Naive thymus-derived CD4-positive, alpha-beta T cell (primary cell): Measurements from ENCODE around the gene PIM1. TPM values are rescaled to one million over a fixed set of nuclear protein-coding genes. Genes with fewer than 3 reads are reported as not detected.

Experiments used
- ATAC-seq: fragments of 150-1000 bp; cut with Tn5 transposase; 2 replicates; pipeline ENCODE4 v1.10.0; 2021; ENCODE audit warnings: mild to moderate bottlenecking, moderate library complexity
- CTCF ChIA-PET: fragments of 350-600 bp; sonication (Branson Sonifier 250); formaldehyde crosslinking; loops from one replicate; lab custom pipeline; 2021; ENCODE audit warnings: antibody characterized with exemption; lab: Charles Lee
- POLR2A ChIA-PET: fragments of 350-600 bp; sonication (Branson Sonifier 250); formaldehyde crosslinking; loops from one replicate; lab custom pipeline; 2021; ENCODE audit warnings: antibody characterized with exemption, inconsistent platforms; lab: Charles Lee
- DNase-seq, 9 donors: peaks; one replicate each; pipeline versions ENCODE4 v3.0.0 to v3.0.0-alpha.2; 2020 to 2022; ENCODE audit warnings: mixed read lengths in 1 of 9
- H3K27ac ChIP-seq: one replicate; pipeline ENCODE4 v1.7.0; 2013; ENCODE audit warnings: mild to moderate bottlenecking, low read depth, low read length, moderate library complexity
- H3K27me3 ChIP-seq, 2 donors: one replicate each; pipeline ENCODE4 v1.7.0; 2013; ENCODE audit warnings: low read length in 2 of 2, mild to moderate bottlenecking in 2 of 2, moderate library complexity in 2 of 2; ENCODE audit not compliant: control insufficient read depth in 2 of 2, insufficient read depth in 2 of 2
- H3K36me3 ChIP-seq, 3 experiments: 1 replicate in 2 of 3; 2 replicates in 1 of 3; pipeline ENCODE4 v1.7.0; 2013; ENCODE audit warnings: low read length in 3 of 3, mild to moderate bottlenecking in 3 of 3, moderate library complexity in 1 of 3; ENCODE audit not compliant: insufficient read depth in 3 of 3, control insufficient read depth in 2 of 3
- H3K4me1 ChIP-seq, 2 donors: one replicate each; pipeline ENCODE4 v1.7.0; 2013; ENCODE audit warnings: low read length in 2 of 2, mild to moderate bottlenecking in 2 of 2, moderate library complexity in 1 of 2; ENCODE audit not compliant: control insufficient read depth in 2 of 2, insufficient read depth in 2 of 2
- H3K4me3 ChIP-seq: 2 replicates; pipeline ENCODE4 v1.7.0; 2013; ENCODE audit warnings: mild to moderate bottlenecking, low read length
- H3K9me3 ChIP-seq, 3 experiments: 1 replicate in 2 of 3; 2 replicates in 1 of 3; pipeline ENCODE4 v1.7.0; 2013; ENCODE audit warnings: low read length in 3 of 3; ENCODE audit not compliant: control insufficient read depth in 2 of 3
- H3K27ac Mint-ChIP-seq, 9 donors: one replicate each; pipeline ENCODE4 v1.8.0; 2020 to 2022; ENCODE audit warnings: mixed read lengths in 9 of 9, mild to moderate bottlenecking in 8 of 9, moderate library complexity in 5 of 9, inconsistent platforms in 2 of 9
- H3K27me3 Mint-ChIP-seq, 5 donors: one replicate each; pipeline ENCODE4 v1.8.0; 2021 to 2022; ENCODE audit warnings: mixed read lengths in 5 of 5, mild to moderate bottlenecking in 1 of 5
- H3K36me3 Mint-ChIP-seq, 5 donors: one replicate each; pipeline ENCODE4 v1.8.0; 2020 to 2022; ENCODE audit warnings: mixed read lengths in 5 of 5, mild to moderate bottlenecking in 3 of 5, inconsistent platforms in 1 of 5
- H3K4me1 Mint-ChIP-seq, 7 donors: one replicate each; pipeline ENCODE4 v1.8.0; 2020 to 2022; ENCODE audit warnings: mixed read lengths in 7 of 7, mild to moderate bottlenecking in 3 of 7, inconsistent platforms in 1 of 7
- H3K4me3 Mint-ChIP-seq, 10 donors: one replicate each; pipeline ENCODE4 v1.8.0; 2020 to 2022; ENCODE audit warnings: mild to moderate bottlenecking in 10 of 10, mixed read lengths in 10 of 10, moderate library complexity in 6 of 10, inconsistent platforms in 2 of 10
- H3K9me3 Mint-ChIP-seq, 11 donors: one replicate each; pipeline ENCODE4 v1.8.0; 2020 to 2022; ENCODE audit warnings: mixed read lengths in 11 of 11, mild to moderate bottlenecking in 4 of 11, inconsistent platforms in 1 of 11, moderate library complexity in 1 of 11
- intact Hi-C, 2 donors: fragments of 100-400 bp; cut with micrococcal nuclease; formaldehyde crosslinking; loops; one replicate each; pipeline ENCODE4 v1.15.1; 2023
- polyA plus RNA-seq, 2 donors: library from polyadenylated mRNA; unstranded; fragments of 300-500 nt; fragmentation: Illumina TruSeq; gene quantifications; one replicate each; pipeline ENCODE4 v1.2.3, GENCODE V29; 2021
- total RNA-seq, 6 experiments: library from RNA in 5 of 6; stranded (reverse) in 5 of 6; gene quantifications; 1 replicate in 5 of 6; 2 replicates in 1 of 6; pipeline ENCODE4 v1.2.3 and lab custom pipeline; 2021 to 2026

The PIM1 gene
- total and polyA plus RNA-seq, 7 experiments from 2014 or later, result 100 to 550 (median 244) TPM

DNA sequence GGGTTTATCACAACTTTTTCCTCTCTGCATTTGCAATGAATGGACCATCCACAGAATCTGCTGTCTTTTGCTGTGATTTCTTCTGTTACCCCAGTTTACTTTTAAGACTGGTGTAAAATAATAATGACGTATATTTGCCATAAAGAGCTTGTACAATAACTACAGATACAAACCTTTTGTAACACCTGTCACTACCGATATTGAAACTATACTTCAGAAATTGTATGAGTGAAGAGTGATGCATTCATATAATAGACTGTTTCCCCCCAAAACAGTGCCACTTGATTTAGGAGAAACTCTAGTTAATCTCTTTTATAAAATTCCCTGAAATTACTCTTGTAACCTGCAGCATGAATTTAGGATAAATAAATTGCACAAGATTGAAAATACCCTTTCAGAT is 26.4 kb upstream of the PIM1 start:
- intact Hi-C loops, result no loop called here
- H3K9me3 ChIP-seq, result no peaks in the 10 kb centered on the region
- no peaks in the 10 kb centered on the region for H3K27me3 Mint-ChIP-seq
- ATAC-seq (no peak), DNase-seq (no peak)
- H3K4me3 Mint-ChIP-seq, result no peak overlapping the region
- H3K27me3 ChIP-seq, result no peaks in the 10 kb centered on the region
- H3K4me3 ChIP-seq, result no peak overlapping the region
- H3K4me1 ChIP-seq, result no peaks in the 10 kb centered on the region
- POLR2A ChIA-PET, result no interaction called here
- H3K36me3 Mint-ChIP-seq, result no peaks in the 10 kb centered on the region
- no peak overlapping the region for H3K27ac ChIP-seq
- no peaks in the 10 kb centered on the region for H3K9me3 Mint-ChIP-seq
- H3K27ac Mint-ChIP-seq, result peak overlapping the region in 1 of 9 donors; percentile 54
- CTCF ChIA-PET, result interaction anchor here (0.7 kb wide), 1 partner anchor 95 kb away, joined by 3 read pairs; no protein-coding TSS in a partner anchor
- H3K4me1 Mint-ChIP-seq, result peaks cover 0 to 17% (median 6%) of the 10 kb centered on the region in 7 donors
- no peaks in the 10 kb centered on the region for H3K36me3 ChIP-seq

DNA sequence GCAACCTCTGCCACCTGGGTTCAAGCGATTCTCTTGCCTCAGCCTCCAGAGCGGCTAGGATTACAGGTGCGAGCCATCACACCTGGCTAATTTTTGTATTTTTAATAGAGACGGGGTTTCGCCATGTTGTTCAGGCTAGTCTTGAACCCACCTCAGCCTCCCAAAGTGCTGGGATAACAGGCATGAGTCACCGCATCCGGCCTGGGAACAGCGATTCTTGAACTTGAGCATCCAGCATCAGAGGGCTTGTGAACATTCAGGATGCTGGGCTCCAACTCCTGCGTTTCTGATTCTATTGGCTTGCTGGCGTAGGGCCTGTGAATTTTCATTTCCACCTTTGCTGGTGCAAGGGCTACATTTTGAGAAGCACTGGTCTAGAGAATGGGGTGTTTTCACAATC is 24.5 kb upstream of the PIM1 start:
- peaks cover 0 to 3% (median 0%) of the 10 kb centered on the region in 5 donors for H3K27me3 Mint-ChIP-seq
- no peak overlapping the region for H3K4me3 ChIP-seq
- H3K36me3 ChIP-seq, result no peaks in the 10 kb centered on the region
- intact Hi-C loops, result no loop called here
- H3K4me3 Mint-ChIP-seq, result no peak overlapping the region
- H3K36me3 Mint-ChIP-seq, result no peaks in the 10 kb centered on the region
- POLR2A ChIA-PET, result interaction anchor here (0.7 kb wide), 1 partner anchor 69 kb away, joined by 4 read pairs; no protein-coding TSS in a partner anchor
- peak overlapping the region in 1 of 9 donors; percentile 8 for H3K27ac Mint-ChIP-seq
- DNase-seq, result no peak
- H3K4me1 ChIP-seq, result no peaks in the 10 kb centered on the region
- CTCF ChIA-PET, result no interaction called here
- no peaks in the 10 kb centered on the region for H3K9me3 Mint-ChIP-seq
- no peaks in the 10 kb centered on the region for H3K9me3 ChIP-seq
- no peaks in the 10 kb centered on the region for H3K27me3 ChIP-seq
- H3K4me1 Mint-ChIP-seq, result peaks cover 0 to 23% (median 9%) of the 10 kb centered on the region in 7 donors
- no peak overlapping the region for H3K27ac ChIP-seq
- no peak for ATAC-seq

DNA sequence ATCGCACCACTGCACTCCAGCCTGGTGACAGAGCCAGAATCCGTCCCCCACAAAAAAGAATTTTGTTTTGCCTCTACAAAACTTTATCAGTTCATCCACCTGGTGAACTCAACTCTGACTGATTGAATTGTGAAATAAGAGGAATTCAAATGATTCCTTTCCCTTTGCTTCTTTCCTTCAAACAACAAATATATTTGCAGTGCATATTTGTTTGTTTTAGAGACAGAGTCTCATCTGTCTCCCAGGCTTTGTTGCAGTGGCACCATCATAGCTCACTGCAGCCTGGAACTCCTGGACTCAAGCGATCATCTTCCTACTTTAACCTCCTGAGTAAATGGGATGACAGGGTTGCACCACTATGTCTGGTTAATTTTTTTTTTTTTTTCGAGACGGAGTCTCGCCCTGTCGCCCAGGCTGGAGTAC is 23.2 kb upstream of the PIM1 start:
- Mint-ChIP-seq H3K4me1 (peaks cover 0 to 20% (median 3%) of the 10 kb centered on the region in 7 donors), H3K4me3 (no peak overlapping the region), H3K27ac (no peak overlapping the region), H3K27me3 (peaks cover 0 to 3% (median 0%) of the 10 kb centered on the region in 5 donors), H3K9me3 (peaks cover 0 to 1% (median 0%) of the 10 kb centered on the region in 11 donors), H3K36me3 (no peaks in the 10 kb centered on the region)
- POLR2A ChIA-PET, result no interaction called here
- CTCF ChIA-PET, result no interaction called here
- H3K9me3 ChIP-seq, result no peaks in the 10 kb centered on the region
- H3K27ac ChIP-seq, result no peak overlapping the region
- no peaks in the 10 kb centered on the region for H3K27me3 ChIP-seq
- intact Hi-C loops, result no loop called here
- H3K4me1 ChIP-seq, result no peaks in the 10 kb centered on the region
- H3K4me3 ChIP-seq, result no peak overlapping the region
- no peak for ATAC-seq
- DNase-seq, result no peak
- H3K36me3 ChIP-seq, result no peaks in the 10 kb centered on the region

DNA sequence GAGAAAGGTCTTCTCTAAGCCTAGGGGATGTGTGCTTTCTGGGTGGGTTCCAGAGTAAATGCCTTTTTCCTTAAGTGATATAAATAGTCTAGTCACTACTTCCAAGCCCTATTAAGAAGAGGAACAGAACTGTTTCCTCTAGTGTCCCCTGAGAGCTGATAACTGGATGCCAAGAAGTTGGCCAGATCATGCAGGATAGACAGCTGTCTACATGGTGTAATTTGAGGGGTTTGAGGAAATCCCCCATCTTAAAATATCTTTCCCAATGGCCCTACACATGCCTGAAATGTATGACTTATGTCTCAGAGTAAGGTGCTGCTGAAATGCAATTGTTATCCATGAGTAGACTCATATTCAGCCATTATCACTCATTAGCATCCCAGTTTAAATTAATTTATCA is 20.2 kb upstream of the PIM1 start:
- H3K27me3 Mint-ChIP-seq, result peaks cover 0 to 3% (median 0%) of the 10 kb centered on the region in 5 donors
- H3K27ac Mint-ChIP-seq, result peak overlapping the region in 2 of 9 donors; percentile 16 to 33
- no peaks in the 10 kb centered on the region for H3K9me3 ChIP-seq
- H3K4me1 ChIP-seq, result no peaks in the 10 kb centered on the region
- H3K4me3 ChIP-seq, result no peak overlapping the region
- CTCF ChIA-PET, result no interaction called here
- no peaks in the 10 kb centered on the region for H3K36me3 Mint-ChIP-seq
- DNase-seq, result no peak
- H3K4me1 Mint-ChIP-seq, result peaks cover 0 to 10% (median 0%) of the 10 kb centered on the region in 7 donors
- intact Hi-C loops, result no loop called here
- peaks cover 0 to 1% (median 0%) of the 10 kb centered on the region in 11 donors for H3K9me3 Mint-ChIP-seq
- no peaks in the 10 kb centered on the region for H3K27me3 ChIP-seq
- H3K4me3 Mint-ChIP-seq, result no peak overlapping the region
- POLR2A ChIA-PET, result no interaction called here
- no peak for ATAC-seq
- H3K36me3 ChIP-seq, result no peaks in the 10 kb centered on the region
- no peak overlapping the region for H3K27ac ChIP-seq

DNA sequence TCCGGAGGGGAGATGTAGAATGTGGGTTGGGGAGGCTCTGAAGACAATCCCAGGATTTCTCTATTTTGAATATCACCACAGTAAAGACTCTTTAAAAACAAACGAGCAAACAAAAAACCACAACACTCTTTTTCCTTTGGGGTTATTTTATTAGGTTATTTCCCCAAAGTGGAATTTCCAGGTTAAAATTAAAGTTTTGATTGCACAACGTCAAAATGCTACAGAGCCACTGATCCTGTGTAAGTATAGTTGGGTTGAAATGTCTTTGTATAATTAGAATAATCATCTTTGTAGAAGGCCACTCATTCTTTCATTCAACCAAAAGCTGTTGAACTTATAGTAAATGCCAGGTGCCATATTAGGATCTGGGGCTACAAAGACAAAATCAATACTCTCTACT is 19.6 kb upstream of the PIM1 start:
- POLR2A ChIA-PET, result interaction anchor here (0.8 kb wide), 1 partner anchor 10 kb away, joined by 6 read pairs; no protein-coding TSS in a partner anchor
- no peaks in the 10 kb centered on the region for H3K36me3 Mint-ChIP-seq

DNA sequence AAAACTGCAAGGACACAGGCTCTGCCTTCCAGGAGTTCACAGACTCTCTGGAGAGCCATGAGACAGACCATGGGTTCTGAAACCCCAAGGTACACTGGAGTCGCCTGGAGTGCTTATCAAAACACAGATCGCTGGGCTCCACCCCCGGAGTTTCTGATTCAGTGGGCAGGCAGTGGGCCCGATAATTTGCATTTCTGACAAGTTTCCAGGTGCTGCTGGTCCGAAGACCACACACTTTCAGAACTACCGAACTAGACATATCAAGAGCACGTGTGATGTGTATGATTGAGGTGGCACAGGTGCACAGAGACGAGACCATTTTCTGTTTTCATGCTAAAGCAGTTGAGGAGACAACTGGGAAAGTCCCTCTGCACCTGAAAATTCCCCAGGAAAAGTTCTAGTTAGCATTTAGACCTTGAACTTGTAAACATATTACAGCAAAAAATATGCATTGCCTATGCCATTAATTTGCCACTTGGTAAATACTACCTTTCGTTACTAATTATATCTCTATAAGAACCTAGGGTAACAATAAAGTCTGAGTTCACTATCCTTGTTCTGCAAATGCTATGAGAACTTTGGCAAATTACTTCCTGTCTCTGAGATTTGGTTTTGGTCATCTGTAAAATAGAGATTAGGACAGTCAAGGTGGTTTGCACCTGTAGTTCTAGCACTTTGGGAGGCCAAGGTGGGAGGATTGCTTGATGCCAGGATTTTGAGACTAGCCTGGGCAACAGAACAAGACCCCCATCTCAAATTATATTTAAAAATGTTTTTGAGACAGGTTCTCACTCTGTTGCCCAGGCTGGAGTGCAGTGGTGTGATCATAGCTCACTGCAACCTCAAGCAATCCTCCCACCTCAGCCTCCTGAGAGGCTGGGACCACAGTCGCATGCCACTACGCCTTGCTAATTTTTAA is 14.3 kb upstream of the PIM1 start:
- peaks cover 0 to 24% (median 15%) of the 10 kb centered on the region in 7 donors for H3K4me1 Mint-ChIP-seq
- no peaks in the 10 kb centered on the region for H3K36me3 ChIP-seq
- no peaks in the 10 kb centered on the region for H3K27me3 Mint-ChIP-seq
- no peaks in the 10 kb centered on the region for H3K36me3 Mint-ChIP-seq
- intact Hi-C loops, result loop anchor here in 1 of 2 donors (1.0 kb wide), 1 partner anchor 14 kb away; no protein-coding TSS in a partner anchor
- H3K4me3 ChIP-seq, result no peak overlapping the region
- H3K4me1 ChIP-seq, result peaks cover 10% of the 10 kb centered on the region in 2 donors
- no peaks in the 10 kb centered on the region for H3K27me3 ChIP-seq
- ChIA-PET CTCF (interaction anchor here (0.6 to 0.8 kb wide), 2 partner anchors 16 to 104 kb away, joined by 3 to 4 read pairs; no protein-coding TSS in a partner anchor), POLR2A (no interaction called here)
- H3K27ac Mint-ChIP-seq, result peak overlapping the region in 7 of 9 donors; percentile 21 to 84 (median 66)
- H3K4me3 Mint-ChIP-seq, result peak overlapping the region in 4 of 10 donors; percentile 26 to 72 (median 39)
- no peak overlapping the region for H3K27ac ChIP-seq
- H3K9me3 Mint-ChIP-seq, result peaks cover 0 to 1% (median 0%) of the 10 kb centered on the region in 11 donors
- no peaks in the 10 kb centered on the region for H3K9me3 ChIP-seq
- peak; percentile 70 for ATAC-seq
- DNase-seq, result peak in 1 of 9 donors; percentile 69

More for the DNA sequence above, 19.6 kb upstream of the PIM1 start:
- no peak for ATAC-seq
- Mint-ChIP-seq H3K27ac (peak overlapping the region in 2 of 9 donors; percentile 16 to 33), H3K4me3 (no peak overlapping the region), H3K27me3 (peaks cover 0 to 3% (median 0%) of the 10 kb centered on the region in 5 donors), H3K9me3 (peaks cover 0 to 1% (median 0%) of the 10 kb centered on the region in 11 donors), H3K4me1 (peaks cover 0 to 15% (median 5%) of the 10 kb centered on the region in 7 donors)
- H3K36me3 ChIP-seq, result no peaks in the 10 kb centered on the region
- no peak overlapping the region for H3K4me3 ChIP-seq
- no peaks in the 10 kb centered on the region for H3K27me3 ChIP-seq
- intact Hi-C loops, result no loop called here
- peaks cover 3 to 4% of the 10 kb centered on the region in 2 donors for H3K4me1 ChIP-seq
- no peaks in the 10 kb centered on the region for H3K9me3 ChIP-seq
- DNase-seq, result no peak
- CTCF ChIA-PET, result interaction anchor here (0.6 kb wide), 1 partner anchor 55 kb away, joined by 3 read pairs; no protein-coding TSS in a partner anchor
- H3K27ac ChIP-seq, result no peak overlapping the region
